Psoas muscle (tissue), 8 donors: ENCODE data around the gene CPE. TPM values are rescaled to one million over a fixed set of nuclear protein-coding genes. Genes with fewer than 3 reads are reported as not detected.

ENCODE experiments used
- ATAC-seq, 4 donors: fragments of 200-7000 bp; cut with Tn5 transposase; one replicate each; pipeline ENCODE4 v1.9.1; 2020; ENCODE audit warnings: moderate library complexity in 3 of 4, mild to moderate bottlenecking in 2 of 4
- DNase-seq, 2 donors: peaks; one replicate each; pipeline ENCODE4 v3.0.0-alpha.2; 2020
- H3K27ac ChIP-seq: fragments of 200-600 bp; one replicate; pipeline ENCODE4 v1.8.0; 2022
- H3K27me3 ChIP-seq, 3 donors: fragments of 200-600 bp in 1 of 3; one replicate each; pipeline versions ENCODE4 v1.6.1 to v1.8.0; 2013 to 2022; ENCODE audit warnings: low read length in 2 of 3, mild to moderate bottlenecking in 2 of 3, moderate library complexity in 1 of 3; ENCODE audit not compliant: insufficient read depth in 3 of 3
- H3K36me3 ChIP-seq, 2 donors: fragments of 200-600 bp in 1 of 2; one replicate each; pipeline versions ENCODE4 v1.6.1 to v1.8.0; 2013 to 2022; ENCODE audit warnings: low read depth in 1 of 2, mild to moderate bottlenecking in 1 of 2, moderate library complexity in 1 of 2; ENCODE audit not compliant: insufficient read depth in 1 of 2
- H3K4me1 ChIP-seq: fragments of 200-600 bp; one replicate; pipeline ENCODE4 v1.8.0; 2022
- H3K4me3 ChIP-seq: fragments of 200-600 bp; one replicate; pipeline ENCODE4 v1.8.0; 2022; ENCODE audit warnings: mild to moderate bottlenecking
- H3K9me3 ChIP-seq: fragments of 200-600 bp; one replicate; pipeline ENCODE4 v1.8.0; 2022
- WGBS, 3 donors: extraction: QIAGEN DNeasy Blood & Tissue Kit; methylation state at CpG; one replicate each; pipeline versions ENCODE4 v1.1.6 to v1.1.7; 2013; 5-methylcytosine and 5-hydroxymethylcytosine counted together
- intact Hi-C, 2 donors: fragments of 100-400 bp; cut with DNase I; formaldehyde crosslinking; loops; one replicate each; pipeline versions ENCODE4 v1.11.0 to v1.14.2; 2022
- polyA plus RNA-seq, 3 donors: library from polyadenylated mRNA; stranded (reverse); fragments of 200-250 nt; gene quantifications; one replicate each; pipeline ENCODE4 v1.2.3, GENCODE V29; 2013
- total RNA-seq, 4 donors: library from RNA; stranded (reverse); fragmentation: NEBNext Ultra II Directional in 2 of 4; extraction: Animal tissue kit (Norgen Biotek cat#: 25700) in 2 of 4; gene quantifications; one replicate each; pipeline versions ENCODE4 v1.2.1 to v1.2.4, GENCODE V29; 2021 to 2023
- TF ChIP-seq, protein P1 (sequence below): fragments of 200-600 bp; IDR thresholded peaks from one replicate; pipeline ENCODE4 v1.8.0; 2022; ENCODE audit warnings: antibody characterized with exemption
- donor health status: healthy with polysubstance abuse.
- donor health status: DM: no; HTN: no; CAD: no; lungs with moderate emphysema.
- donor health status: Bipolar disorder and iron deficiency.
- donor health status: healthy.
- donor health status: DM: yes; HTN: yes; CAD: no.
- donor health status: DM: no; HTN: no; CAD: no.
- donor health status: DM: no; HTN: no; CAD: no.
- donor health status: DM: yes; HTN: yes; CAD: no.

CPE gene
- total and polyA plus RNA-seq, 7 donors, result 9.4 to 34.8 (median 12.2) TPM

DNA sequence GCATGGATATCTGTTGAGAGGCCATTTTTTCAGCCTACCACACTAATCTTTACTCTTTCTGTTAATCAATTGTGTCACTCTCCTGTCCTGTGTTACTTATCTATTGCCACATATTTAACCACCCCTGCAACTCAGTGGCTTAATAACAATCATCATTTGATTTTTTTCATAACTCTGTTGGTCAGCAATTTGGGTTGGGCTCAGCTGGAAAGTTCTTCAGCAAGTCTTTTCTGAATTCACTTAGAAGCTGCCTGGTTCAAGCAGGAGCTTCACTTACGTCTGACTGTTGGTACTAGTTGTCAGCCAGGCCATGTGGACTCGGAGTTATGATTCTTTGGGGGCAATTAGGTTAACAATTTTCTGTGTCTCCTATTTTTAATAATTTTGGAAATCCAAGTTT, 50.1 kb downstream of the CPE start:
- Histone ChIP-seq H3K4me1 (no peaks in the 10 kb centered on the region), H3K27ac (no peak overlapping the region), H3K27me3 (no peaks in the 10 kb centered on the region), H3K4me3 (no peak overlapping the region), H3K36me3 (no peaks in the 10 kb centered on the region), H3K9me3 (no peaks in the 10 kb centered on the region)
- no peak for ATAC-seq
- intact Hi-C loops, result no loop called here
- WGBS, 3 donors, result 58 to 90% (median 69%) methylated on average over 2 of the region's 2 CpGs
- TF ChIP-seq, protein P1, sequence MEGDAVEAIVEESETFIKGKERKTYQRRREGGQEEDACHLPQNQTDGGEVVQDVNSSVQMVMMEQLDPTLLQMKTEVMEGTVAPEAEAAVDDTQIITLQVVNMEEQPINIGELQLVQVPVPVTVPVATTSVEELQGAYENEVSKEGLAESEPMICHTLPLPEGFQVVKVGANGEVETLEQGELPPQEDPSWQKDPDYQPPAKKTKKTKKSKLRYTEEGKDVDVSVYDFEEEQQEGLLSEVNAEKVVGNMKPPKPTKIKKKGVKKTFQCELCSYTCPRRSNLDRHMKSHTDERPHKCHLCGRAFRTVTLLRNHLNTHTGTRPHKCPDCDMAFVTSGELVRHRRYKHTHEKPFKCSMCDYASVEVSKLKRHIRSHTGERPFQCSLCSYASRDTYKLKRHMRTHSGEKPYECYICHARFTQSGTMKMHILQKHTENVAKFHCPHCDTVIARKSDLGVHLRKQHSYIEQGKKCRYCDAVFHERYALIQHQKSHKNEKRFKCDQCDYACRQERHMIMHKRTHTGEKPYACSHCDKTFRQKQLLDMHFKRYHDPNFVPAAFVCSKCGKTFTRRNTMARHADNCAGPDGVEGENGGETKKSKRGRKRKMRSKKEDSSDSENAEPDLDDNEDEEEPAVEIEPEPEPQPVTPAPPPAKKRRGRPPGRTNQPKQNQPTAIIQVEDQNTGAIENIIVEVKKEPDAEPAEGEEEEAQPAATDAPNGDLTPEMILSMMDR, result no peak
- DNase-seq, result no peak

DNA sequence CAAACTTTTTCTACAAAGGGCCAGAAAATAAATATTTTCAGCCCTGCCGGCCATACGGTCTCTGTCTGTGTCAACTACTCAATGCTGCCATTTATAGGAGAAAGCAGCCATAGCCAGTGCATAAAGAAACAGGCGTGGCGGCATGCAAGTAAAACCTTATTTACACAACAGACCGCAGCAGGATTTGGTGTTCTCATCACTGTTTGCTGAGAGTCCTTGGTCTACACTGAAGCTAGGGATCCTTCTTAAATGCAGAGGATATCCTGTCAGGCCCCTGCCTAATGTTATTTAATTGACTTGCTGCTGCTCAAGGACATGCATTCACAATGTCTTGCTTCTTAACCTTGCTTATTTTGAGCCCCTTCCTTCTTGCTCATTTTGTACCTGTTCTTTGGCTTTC, 54.7 kb downstream of the CPE start:
- TF ChIP-seq, protein P1, result no peak
- Histone ChIP-seq H3K27me3 (peaks cover 0 to 5% (median 0%) of the 10 kb centered on the region in 3 donors), H3K4me1 (no peaks in the 10 kb centered on the region), H3K27ac (no peak overlapping the region), H3K9me3 (no peaks in the 10 kb centered on the region), H3K36me3 (no peaks in the 10 kb centered on the region), H3K4me3 (no peak overlapping the region)
- no peak for ATAC-seq
- WGBS, 3 donors, result 86 to 94% (median 91%) methylated on average over 5 of the region's 5 CpGs
- intact Hi-C loops, result no loop called here
- no peak for DNase-seq

DNA sequence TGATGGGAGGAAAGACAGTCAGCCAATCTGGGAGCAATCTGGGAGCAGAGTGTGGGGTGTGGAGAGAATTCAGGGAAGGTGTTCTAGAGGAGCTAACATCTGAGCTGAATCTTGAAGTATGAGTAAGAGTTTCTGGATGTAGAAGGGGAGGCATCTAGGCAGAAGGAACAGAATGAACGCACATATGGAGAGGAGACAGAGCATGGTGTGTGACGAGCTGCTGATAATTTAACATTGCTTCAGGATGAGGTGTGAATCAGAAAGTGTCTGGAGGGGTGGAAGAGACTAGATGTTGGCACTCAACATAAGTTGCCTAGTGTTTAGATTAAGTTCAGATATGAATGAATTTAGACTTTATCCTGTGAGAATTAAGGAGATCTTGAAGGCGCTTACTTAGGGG, 58.9 kb downstream of the CPE start:
- WGBS, 3 donors, result 88 to 93% (median 90%) methylated on average over 3 of the region's 3 CpGs
- TF ChIP-seq, protein P1, result no peak
- DNase-seq (no peak), ATAC-seq (no peak)
- H3K27me3 ChIP-seq, result peaks cover 0 to 5% (median 2%) of the 10 kb centered on the region in 3 donors
- H3K9me3 ChIP-seq, result no peaks in the 10 kb centered on the region
- no peak overlapping the region for H3K27ac ChIP-seq
- no peak overlapping the region for H3K4me3 ChIP-seq
- H3K36me3 ChIP-seq, result no peaks in the 10 kb centered on the region
- H3K4me1 ChIP-seq, result no peaks in the 10 kb centered on the region
- intact Hi-C loops, result no loop called here

DNA sequence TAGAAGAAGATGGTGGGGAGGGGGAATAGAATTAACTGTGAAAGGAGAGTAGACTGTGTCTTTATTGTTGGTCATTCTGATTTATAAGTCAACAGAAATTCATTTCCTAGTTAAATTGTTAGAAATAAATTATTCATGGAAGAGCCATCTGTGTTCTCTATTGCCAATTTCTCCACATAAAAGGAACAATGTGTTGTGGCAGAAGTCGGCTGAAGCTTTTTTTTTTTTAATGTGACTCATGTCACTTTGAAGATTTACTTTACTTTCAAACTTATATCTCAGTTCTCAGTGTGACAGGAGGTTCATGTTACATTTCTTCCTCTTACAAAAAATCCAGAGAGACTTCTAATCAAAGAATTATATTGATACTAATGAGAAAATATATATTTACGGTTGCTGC, 60.5 kb downstream of the CPE start:
- DNase-seq (no peak), ATAC-seq (no peak)
- TF ChIP-seq, protein P1, result no peak
- Histone ChIP-seq H3K27ac (no peak overlapping the region), H3K36me3 (no peaks in the 10 kb centered on the region), H3K4me3 (no peak overlapping the region), H3K9me3 (no peaks in the 10 kb centered on the region), H3K27me3 (peaks cover 0 to 5% (median 2%) of the 10 kb centered on the region in 3 donors), H3K4me1 (no peaks in the 10 kb centered on the region)
- intact Hi-C loops, result no loop called here
- 43 to 51% (median 50%) methylated on average over 2 of the region's 2 CpGs for WGBS, 3 donors

DNA sequence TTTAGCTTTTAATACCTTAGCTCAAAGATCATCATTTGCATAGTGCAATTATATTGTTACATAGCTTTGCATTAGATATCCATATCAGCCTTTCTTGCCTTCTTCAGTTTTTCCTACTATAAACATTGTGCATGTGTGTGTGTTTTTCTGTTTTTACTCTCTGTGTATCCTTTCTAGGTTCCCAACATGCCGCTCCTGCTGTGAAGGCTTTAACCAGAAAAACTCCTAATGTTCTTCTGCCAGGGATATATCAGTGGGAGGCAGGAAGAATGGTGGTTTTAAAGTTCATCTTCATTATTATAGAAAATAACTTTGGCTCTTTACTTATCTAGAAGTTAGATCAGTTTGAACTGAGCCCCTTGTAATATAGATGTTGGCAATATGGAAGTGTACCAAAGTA, 61.2 kb downstream of the CPE start:
- DNase-seq (no peak), ATAC-seq (no peak)
- no peak overlapping the region for H3K4me3 ChIP-seq
- no peaks in the 10 kb centered on the region for H3K4me1 ChIP-seq
- H3K27me3 ChIP-seq, result peaks cover 0 to 5% (median 2%) of the 10 kb centered on the region in 3 donors
- no peaks in the 10 kb centered on the region for H3K36me3 ChIP-seq
- H3K27ac ChIP-seq, result no peak overlapping the region
- intact Hi-C loops, result no loop called here
- H3K9me3 ChIP-seq, result no peaks in the 10 kb centered on the region
- WGBS, 3 donors, result 33 to 47% (median 40%) methylated on average over 1 of the region's 1 CpG
- TF ChIP-seq, protein P1, result no peak
